Pancreas (tissue), 10 donors: Measurements from ENCODE around the gene SMCR8. TPM values are rescaled to one million over a fixed set of nuclear protein-coding genes. Genes with fewer than 3 reads are reported as not detected.

ENCODE experiments used
- ATAC-seq, 4 donors: fragments of 200-7000 bp; cut with Tn5 transposase; one replicate each; pipeline versions ENCODE4 v1.8.0 to v1.9.1; 2020; ENCODE audit warnings: mild to moderate bottlenecking in 4 of 4, moderate library complexity in 4 of 4
- DNase-seq, 6 donors: peaks; one replicate each; pipeline ENCODE4 v3.0.0-alpha.2; 2020
- FAIRE-seq: peaks from 2 replicates; lab custom pipeline; 2012; peaks lifted over from hg19 to GRCh38; lab: Jason Lieb, UNC
- H3K27ac ChIP-seq, 4 donors: fragments of 200-600 bp; sonication (generic); 1 replicate in 3 of 4; 2 replicates in 1 of 4; pipeline versions ENCODE4 v1.5.0 to v1.8.0; 2020
- H3K27me3 ChIP-seq, 4 donors: fragments of 200-600 bp; one replicate each; pipeline ENCODE4 v1.8.0; 2021
- H3K36me3 ChIP-seq, 3 donors: fragments of 200-600 bp; sonication (generic) in 1 of 3; one replicate each; pipeline versions ENCODE4 v1.5.0 to v1.8.0; 2020 to 2021
- H3K4me1 ChIP-seq, 3 donors: fragments of 200-600 bp; one replicate each; pipeline ENCODE4 v1.8.0; 2021
- H3K4me3 ChIP-seq, 4 donors: fragments of 200-600 bp; sonication (generic) in 2 of 4; one replicate each; pipeline versions ENCODE4 v1.5.0 to v1.8.0; 2020 to 2021
- H3K9me3 ChIP-seq, 4 donors: fragments of 200-600 bp; one replicate each; pipeline ENCODE4 v1.8.0; 2021
- WGBS, 2 donors: extraction: QIAGEN DNeasy Blood & Tissue Kit; methylation state at CpG; one replicate each; pipeline ENCODE4 v1.1.7; 2013; 5-methylcytosine and 5-hydroxymethylcytosine counted together
- intact Hi-C, 3 donors: fragments of 100-400 bp; cut with DNase I; formaldehyde crosslinking; loops; one replicate each; pipeline versions ENCODE4 v1.11.1 to v1.14.2; 2022
- polyA plus RNA-seq, 2 donors: library from polyadenylated mRNA; stranded (reverse); fragments of 200-250 nt; gene quantifications; one replicate each; pipeline ENCODE4 v1.2.3, GENCODE V29; 2013
- total RNA-seq, 6 donors: library from RNA; stranded (reverse); fragmentation: NEBNext Ultra II Directional in 4 of 6; extraction: Animal tissue kit (Norgen Biotek cat#: 25700) in 4 of 6; gene quantifications; one replicate each; pipeline versions ENCODE4 v1.2.1 to v1.2.4, GENCODE V29; 2021 to 2023
- TF ChIP-seq, protein P1 (sequence below), 4 donors: fragments of 200-600 bp; sonication (generic) in 3 of 4; IDR thresholded peaks; one replicate each; pipeline versions ENCODE4 v1.5.0 to v1.8.0; 2021; ENCODE audit warnings: antibody characterized with exemption in 4 of 4
- donor health status: healthy with polysubstance abuse.
- donor health status: DM: no; HTN: no; CAD: no; lungs with moderate emphysema.
- donor health status: DM: no; HTN: no; CAD: no.
- donor health status: control.
- donor health status: control.
- donor health status: Bipolar disorder and iron deficiency.
- donor health status: DM: yes; HTN: yes; CAD: no.
- donor health status: DM: no; HTN: no; CAD: no.
- donor health status: DM: no; HTN: no; CAD: no.
- donor health status: DM: yes; HTN: yes; CAD: no.

SMCR8 gene
- total and polyA plus RNA-seq, 8 donors: 2.7 to 11.5 (median 5.9) TPM

DNA sequence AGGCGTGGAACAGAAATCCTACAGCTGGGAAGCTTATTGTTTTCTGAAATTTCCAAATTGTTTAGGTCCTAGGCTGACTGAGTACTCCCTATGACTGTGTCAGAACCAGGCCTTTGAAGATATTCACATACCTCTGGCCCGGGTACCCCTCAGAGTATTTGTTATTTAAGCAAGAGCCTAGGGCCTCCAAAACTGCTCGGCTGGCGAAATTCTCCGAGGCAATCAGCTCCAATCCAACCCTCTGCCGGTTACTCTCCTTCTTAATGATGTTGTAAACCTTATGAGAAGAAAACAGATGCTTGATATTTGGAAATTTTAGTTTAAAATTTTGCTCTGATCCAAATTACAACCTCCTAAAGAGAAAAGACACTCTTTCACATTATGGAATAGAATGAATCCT lies 38.4 kb downstream of the SMCR8 start:
- H3K27me3 ChIP-seq: no peaks in the 10 kb centered on the region
- H3K4me3 ChIP-seq: no peak overlapping the region
- no peak for DNase-seq
- H3K4me1 ChIP-seq: no peaks in the 10 kb centered on the region
- 91 to 93% methylated on average over 6 of the region's 6 CpGs for WGBS, 2 donors
- no peak for ATAC-seq
- H3K36me3 ChIP-seq: peaks cover 0 to 10% (median 0%) of the 10 kb centered on the region in 3 donors
- no peak for FAIRE-seq
- H3K9me3 ChIP-seq: no peaks in the 10 kb centered on the region
- intact Hi-C loops: no loop called here
- TF ChIP-seq, protein P1, sequence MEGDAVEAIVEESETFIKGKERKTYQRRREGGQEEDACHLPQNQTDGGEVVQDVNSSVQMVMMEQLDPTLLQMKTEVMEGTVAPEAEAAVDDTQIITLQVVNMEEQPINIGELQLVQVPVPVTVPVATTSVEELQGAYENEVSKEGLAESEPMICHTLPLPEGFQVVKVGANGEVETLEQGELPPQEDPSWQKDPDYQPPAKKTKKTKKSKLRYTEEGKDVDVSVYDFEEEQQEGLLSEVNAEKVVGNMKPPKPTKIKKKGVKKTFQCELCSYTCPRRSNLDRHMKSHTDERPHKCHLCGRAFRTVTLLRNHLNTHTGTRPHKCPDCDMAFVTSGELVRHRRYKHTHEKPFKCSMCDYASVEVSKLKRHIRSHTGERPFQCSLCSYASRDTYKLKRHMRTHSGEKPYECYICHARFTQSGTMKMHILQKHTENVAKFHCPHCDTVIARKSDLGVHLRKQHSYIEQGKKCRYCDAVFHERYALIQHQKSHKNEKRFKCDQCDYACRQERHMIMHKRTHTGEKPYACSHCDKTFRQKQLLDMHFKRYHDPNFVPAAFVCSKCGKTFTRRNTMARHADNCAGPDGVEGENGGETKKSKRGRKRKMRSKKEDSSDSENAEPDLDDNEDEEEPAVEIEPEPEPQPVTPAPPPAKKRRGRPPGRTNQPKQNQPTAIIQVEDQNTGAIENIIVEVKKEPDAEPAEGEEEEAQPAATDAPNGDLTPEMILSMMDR (IDR thresholded peaks at IDR 0.05): no peak
- H3K27ac ChIP-seq: no peak overlapping the region

DNA sequence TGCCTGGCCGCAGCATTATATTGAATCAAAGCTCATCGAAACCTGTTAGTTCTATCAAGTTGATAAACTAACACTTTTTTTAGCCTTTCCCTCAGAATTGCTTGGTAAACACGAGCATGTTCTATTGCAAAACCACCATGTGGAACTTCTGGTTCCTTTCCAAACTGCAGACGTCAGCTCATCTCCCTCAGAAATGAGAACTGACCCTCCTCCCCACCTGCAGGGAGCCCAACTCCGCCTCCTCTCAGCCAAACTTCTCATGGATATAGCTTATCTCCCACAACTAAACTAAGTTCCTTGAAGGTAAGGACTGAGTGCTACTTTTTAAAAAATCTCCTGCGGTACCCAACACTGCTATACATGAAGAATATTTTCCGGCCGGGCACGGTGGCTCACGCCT lies 41.5 kb downstream of the SMCR8 start:
- intact Hi-C loops: no loop called here
- no peaks in the 10 kb centered on the region for H3K9me3 ChIP-seq
- WGBS, 2 donors: 89 to 96% methylated on average over 10 of the region's 10 CpGs
- no peaks in the 10 kb centered on the region for H3K4me1 ChIP-seq
- peak overlapping the region in 1 of 4 donors; percentile 44 for H3K27ac ChIP-seq
- no peaks in the 10 kb centered on the region for H3K27me3 ChIP-seq
- ATAC-seq: peak in 3 of 4 donors; percentile 36 to 75 (median 70)
- DNase-seq: peak in 1 of 6 donors; percentile 52
- TF ChIP-seq, protein P1 (IDR thresholded peaks at IDR 0.05): no peak
- peaks cover 0 to 10% (median 0%) of the 10 kb centered on the region in 3 donors for H3K36me3 ChIP-seq
- no peak overlapping the region for H3K4me3 ChIP-seq
- FAIRE-seq: no peak

DNA sequence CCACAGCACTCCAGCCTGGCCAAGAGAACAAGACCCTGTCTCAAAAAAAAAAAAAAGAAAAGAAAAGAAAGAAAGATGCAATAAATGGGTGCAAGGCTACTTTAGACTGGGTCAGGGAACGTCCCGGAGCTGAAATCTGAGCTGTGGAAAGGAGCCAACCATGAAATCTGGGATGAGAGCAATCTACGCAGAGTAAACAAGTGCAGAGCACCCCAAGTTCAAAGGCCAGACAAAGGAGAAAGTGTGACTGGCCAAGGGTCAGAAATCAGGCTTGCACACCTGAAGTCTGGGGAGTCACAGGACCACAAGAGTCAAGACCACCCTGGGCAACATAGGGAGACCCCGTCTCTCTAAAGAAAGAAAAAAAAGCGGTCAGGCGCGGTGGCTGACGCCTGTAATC lies 45.4 kb downstream of the SMCR8 start:
- no peak for ATAC-seq
- WGBS, 2 donors: 86 to 87% methylated on average over 8 of the region's 8 CpGs
- intact Hi-C loops: no loop called here
- H3K27me3 ChIP-seq: no peaks in the 10 kb centered on the region
- no peak overlapping the region for H3K4me3 ChIP-seq
- no peak for DNase-seq
- no peaks in the 10 kb centered on the region for H3K9me3 ChIP-seq
- no peak for FAIRE-seq
- H3K4me1 ChIP-seq: peaks cover 0 to 7% (median 0%) of the 10 kb centered on the region in 3 donors
- no peak overlapping the region for H3K27ac ChIP-seq
- no peaks in the 10 kb centered on the region for H3K36me3 ChIP-seq
- TF ChIP-seq, protein P1 (IDR thresholded peaks at IDR 0.05): no peak

DNA sequence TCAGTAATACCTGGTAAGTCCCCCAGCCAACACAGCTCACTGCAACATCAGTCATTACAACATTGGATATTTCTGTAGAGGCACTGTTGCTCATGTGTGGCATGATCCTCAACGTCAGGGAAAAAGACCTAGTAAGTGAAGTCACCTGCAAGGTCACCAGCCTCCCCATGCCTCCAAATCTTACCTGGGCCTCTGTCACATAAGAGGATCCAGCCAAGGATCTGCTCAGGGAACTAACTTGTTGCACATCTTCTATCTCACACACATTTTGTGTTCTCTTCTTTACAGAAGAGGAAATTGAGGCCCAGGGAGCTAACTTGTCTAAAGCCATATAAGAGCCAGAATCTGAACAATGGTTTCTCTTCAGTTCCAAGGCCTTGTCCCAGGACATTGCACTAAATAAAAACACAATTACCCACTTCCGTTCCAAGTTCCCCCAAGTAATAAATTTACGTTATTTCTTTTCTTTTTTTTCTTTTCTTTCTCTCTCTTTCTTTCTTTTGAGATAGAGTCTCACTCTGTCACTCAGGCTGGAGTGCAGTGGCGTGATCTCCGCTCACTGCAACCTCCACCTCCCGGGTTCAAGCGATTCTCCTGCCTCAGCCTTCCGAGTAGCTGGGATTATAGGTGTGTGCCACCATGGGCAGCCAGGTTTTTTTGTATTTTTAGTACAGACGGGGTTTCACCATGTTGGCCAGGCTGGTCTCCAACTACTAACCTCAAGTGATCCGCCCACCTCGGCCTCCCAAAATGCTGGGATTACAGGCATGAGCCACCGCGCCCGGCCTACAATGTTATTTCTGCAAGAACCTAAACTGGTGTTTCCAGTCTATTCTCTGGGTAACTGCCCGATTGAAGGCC lies 47.0 kb downstream of the SMCR8 start:
- intact Hi-C loops: no loop called here
- peak overlapping the region in 2 of 4 donors; percentile 75 to 90 for H3K4me3 ChIP-seq
- H3K4me1 ChIP-seq: peaks cover 0 to 7% (median 0%) of the 10 kb centered on the region in 3 donors
- peak overlapping the region; percentile 7 to 70 (median 48) for H3K27ac ChIP-seq
- FAIRE-seq (no peak), ATAC-seq (no peak), DNase-seq (no peak)
- 66 to 68% methylated on average over 15 of the region's 15 CpGs for WGBS, 2 donors
- TF ChIP-seq, protein P1 (IDR thresholded peaks at IDR 0.05): no peak
- no peaks in the 10 kb centered on the region for H3K27me3 ChIP-seq
- H3K9me3 ChIP-seq: no peaks in the 10 kb centered on the region
- no peaks in the 10 kb centered on the region for H3K36me3 ChIP-seq

DNA sequence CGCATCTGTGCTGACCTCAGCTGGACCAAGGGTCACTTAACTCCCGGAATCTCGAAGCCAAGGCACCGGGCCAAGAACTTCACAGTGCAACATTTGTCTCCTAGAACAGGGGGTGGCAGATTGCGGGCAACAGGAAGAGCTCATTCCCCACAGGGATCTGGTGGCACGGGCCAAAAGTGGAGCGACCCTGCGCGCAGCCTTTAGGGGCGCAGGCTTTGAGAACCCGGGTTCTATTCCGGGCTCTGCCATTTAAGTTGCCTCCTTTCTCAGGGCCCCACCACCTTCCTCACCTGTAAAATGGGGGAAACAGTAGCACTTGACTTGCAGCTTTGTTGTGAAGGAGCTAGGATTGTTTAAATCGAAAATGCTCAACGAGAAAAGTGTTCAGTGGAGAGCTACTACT lies 47.6 kb downstream of the SMCR8 start:
- no peak for FAIRE-seq
- peak; percentile 25 to 51 (median 36) for ATAC-seq
- no peaks in the 10 kb centered on the region for H3K36me3 ChIP-seq
- no peaks in the 10 kb centered on the region for H3K27me3 ChIP-seq
- 4 to 8% methylated on average over 14 of the region's 14 CpGs for WGBS, 2 donors
- intact Hi-C loops: no loop called here
- no peaks in the 10 kb centered on the region for H3K9me3 ChIP-seq
- peaks cover 0 to 7% (median 0%) of the 10 kb centered on the region in 3 donors for H3K4me1 ChIP-seq
- H3K4me3 ChIP-seq: peak overlapping the region; percentile 75 to 90 (median 85)
- TF ChIP-seq, protein P1 (IDR thresholded peaks at IDR 0.05): no peak
- DNase-seq: peak in 5 of 6 donors; percentile 57 to 75 (median 65)
- peak overlapping the region; percentile 26 to 70 (median 48) for H3K27ac ChIP-seq
